Measurements from ENCODE around the gene SAMHD1. TPM values are rescaled to one million over a fixed set of nuclear protein-coding genes. Genes with fewer than 3 reads are reported as not detected.
A peak's percentile ranks its signal among the peaks of the same experiment; 100 is the strongest.
"Not testable (repeated sequence)": the region's sequence is repeated elsewhere in the genome, so short reads cannot be mapped to it uniquely, and the experiment has no call there.

SAMHD1 gene
- 21.0 and 22.0 TPM in 2 replicates for total RNA-seq

DNA sequence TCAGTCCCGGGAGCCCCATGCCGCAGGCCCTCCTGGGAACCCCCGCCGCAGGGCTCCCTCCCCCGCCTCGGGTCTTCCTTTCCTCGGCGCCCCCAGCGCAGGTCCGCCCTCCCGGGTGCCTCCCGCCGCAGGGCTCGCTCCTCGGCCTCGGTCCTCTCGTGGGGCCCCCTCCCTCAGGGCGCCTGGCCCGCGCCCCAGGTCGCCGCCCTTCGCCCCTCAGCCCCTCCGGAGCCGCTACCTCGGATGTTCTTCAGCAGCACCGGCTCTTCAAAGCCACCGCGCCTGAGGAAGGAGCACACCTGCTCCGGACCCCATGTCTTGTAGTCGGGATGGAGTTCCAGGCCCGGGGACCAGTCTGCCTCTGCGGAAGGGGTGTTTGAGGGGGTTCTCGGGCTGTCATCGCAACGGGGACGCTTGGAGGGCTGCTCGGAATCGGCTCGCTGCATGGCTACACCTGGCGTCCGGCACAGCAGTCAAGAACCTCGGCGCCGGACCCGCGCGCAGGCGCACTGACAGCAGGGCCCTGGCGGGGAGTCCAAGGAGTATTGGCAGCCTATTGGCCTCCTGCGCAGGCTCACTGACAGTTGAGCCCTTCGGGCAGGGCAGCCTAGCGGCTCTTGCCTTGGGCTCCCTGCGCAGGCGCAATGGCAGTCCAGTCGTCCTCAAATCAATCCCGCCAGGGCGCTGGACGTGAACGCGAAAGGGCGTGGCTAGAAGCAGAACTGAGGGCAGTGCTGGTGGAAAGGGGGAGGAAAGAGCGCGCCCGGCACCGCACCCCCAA, at the start of gene SAMHD1:
TSS of gene SAMHD1 (minus strand) at position 511 of the 781 bp plus-strand sequence. CDS start at position 446, 65 bp downstream.
- TF ChIP-seq, protein P1, sequence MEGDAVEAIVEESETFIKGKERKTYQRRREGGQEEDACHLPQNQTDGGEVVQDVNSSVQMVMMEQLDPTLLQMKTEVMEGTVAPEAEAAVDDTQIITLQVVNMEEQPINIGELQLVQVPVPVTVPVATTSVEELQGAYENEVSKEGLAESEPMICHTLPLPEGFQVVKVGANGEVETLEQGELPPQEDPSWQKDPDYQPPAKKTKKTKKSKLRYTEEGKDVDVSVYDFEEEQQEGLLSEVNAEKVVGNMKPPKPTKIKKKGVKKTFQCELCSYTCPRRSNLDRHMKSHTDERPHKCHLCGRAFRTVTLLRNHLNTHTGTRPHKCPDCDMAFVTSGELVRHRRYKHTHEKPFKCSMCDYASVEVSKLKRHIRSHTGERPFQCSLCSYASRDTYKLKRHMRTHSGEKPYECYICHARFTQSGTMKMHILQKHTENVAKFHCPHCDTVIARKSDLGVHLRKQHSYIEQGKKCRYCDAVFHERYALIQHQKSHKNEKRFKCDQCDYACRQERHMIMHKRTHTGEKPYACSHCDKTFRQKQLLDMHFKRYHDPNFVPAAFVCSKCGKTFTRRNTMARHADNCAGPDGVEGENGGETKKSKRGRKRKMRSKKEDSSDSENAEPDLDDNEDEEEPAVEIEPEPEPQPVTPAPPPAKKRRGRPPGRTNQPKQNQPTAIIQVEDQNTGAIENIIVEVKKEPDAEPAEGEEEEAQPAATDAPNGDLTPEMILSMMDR (conservative IDR thresholded peaks at IDR 0.05; ENCODE audit: low read depth, low read length) = no peak
- peak within 1 kb of the TSS; percentile 98 for H3K4me3 ChIP-seq (ENCODE audit: low read depth, low read length)
- peak; percentile 69 for DNase-seq (ENCODE audit: low read depth)

DNA sequence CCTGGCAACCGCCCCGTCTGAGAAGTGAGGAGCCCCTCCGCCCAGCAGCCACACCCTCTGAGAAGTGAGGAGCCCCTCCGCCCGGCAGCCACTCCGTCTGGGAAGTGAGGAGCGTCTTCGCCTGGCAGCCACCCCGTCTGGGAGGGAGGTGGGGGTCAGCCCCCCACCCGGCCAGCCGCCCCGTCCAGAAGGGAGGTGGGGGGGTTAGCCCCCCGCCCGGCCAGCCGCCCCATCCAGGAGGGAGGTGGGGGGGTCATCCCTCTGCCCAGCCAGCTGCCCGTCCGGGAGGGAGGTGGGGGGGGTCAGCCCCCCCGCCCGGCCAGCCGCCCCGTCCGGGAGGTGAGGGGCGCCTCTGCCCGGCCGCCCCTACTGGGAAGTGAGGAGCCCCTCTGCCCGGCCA, 48.7 kb upstream of the SAMHD1 start:
- not testable (repeated sequence) for DNase-seq (ENCODE audit: low read depth); H3K4me3 ChIP-seq (ENCODE audit: low read depth, low read length)

DNA sequence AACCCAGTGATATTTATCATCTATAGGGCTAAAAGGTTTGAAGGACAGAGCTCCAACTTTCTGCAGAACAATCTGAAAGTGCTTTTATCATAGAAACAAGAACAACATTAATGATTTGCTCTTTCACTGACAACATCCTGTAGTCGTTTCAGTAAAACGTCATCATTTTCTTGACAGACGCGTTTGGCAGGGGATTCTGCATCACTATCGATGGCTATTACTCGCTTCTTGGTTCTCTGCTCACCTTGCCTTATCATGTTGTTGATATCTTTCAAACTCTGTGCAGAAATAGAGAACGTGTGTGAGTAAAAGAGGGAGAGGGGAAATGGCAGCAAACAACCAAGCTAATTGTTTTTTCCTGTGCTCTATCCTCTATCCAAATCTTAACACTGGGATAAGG, 47.1 kb upstream of the SAMHD1 start:
- TF ChIP-seq, protein P1 (conservative IDR thresholded peaks at IDR 0.05; ENCODE audit: low read depth, low read length) = no peak
- no peak overlapping the region for H3K4me3 ChIP-seq (ENCODE audit: low read depth, low read length)
- no peak for DNase-seq (ENCODE audit: low read depth)

DNA sequence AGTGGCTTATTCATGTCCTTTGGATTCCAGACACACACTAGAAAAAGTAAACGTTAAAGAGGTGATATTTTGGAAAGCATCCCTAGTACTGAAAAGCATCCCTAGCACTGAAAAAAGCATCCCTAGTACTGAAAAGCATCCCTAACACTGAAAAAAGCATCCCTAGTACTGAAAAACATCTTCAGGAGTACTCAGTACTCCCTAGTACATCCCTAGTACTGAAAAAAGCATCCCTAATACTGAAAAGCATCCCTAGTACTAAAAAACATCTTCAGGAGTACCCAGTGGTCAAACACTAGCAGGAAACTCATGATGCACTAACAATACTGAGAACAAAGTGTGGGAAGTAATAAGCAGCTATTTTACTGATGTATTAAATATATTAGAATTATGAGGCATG, 45.6 kb upstream of the SAMHD1 start:
- DNase-seq (ENCODE audit: low read depth) = no peak
- TF ChIP-seq, protein P1 (conservative IDR thresholded peaks at IDR 0.05; ENCODE audit: low read depth, low read length) = no peak
- H3K4me3 ChIP-seq (ENCODE audit: low read depth, low read length) = no peak overlapping the region

DNA sequence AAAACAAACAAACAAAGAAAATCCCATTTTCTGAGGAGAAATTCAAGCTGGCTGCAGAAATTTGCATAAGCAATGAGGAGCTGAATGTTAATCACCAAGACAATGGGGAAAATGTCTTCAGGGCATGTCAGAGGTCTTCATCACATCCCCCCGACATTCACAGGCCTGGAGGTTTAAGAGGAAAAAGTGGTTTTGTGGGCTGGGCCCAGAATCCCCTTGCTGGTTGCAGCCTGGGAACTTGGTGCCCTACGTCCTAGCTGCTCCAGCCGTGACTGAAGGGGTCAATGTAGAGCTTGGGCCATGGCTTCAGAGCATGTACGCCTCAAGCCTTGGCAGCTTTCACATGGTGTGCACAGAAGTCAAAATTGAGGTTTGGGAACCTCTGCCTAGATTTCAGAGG, 42.7 kb upstream of the SAMHD1 start:
- not testable (repeated sequence) for H3K4me3 ChIP-seq (ENCODE audit: low read depth, low read length); DNase-seq (ENCODE audit: low read depth)

DNA sequence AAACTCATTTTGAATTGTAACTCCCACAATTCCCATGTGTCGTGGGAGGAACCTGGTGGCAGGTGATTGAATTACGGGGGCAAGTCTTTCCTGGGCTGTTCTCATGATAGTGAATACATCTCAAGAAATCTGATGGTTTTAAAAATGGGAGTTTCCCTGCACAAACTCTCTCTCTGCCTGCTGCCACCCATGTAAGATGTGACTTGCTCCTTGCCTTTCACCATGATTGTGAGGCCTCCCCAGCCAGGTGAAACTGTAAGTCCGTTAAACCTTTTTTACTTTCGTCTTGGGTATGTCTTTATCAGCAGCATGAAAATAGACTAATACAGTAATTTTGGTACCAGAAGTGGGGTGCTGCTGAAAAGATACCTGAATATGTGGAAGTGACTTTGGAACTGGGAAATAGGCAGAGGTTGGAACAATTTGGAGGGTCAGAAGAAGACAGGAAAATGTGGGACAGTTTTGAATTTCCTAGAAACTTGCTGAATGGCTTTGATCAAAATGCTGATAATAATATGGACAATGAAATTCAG, 41.4 kb upstream of the SAMHD1 start:
- TF ChIP-seq, protein P1 (conservative IDR thresholded peaks at IDR 0.05; ENCODE audit: low read depth, low read length) = no peak
- H3K4me3 ChIP-seq (ENCODE audit: low read depth, low read length) = no peak overlapping the region
- no peak for DNase-seq (ENCODE audit: low read depth)

DNA sequence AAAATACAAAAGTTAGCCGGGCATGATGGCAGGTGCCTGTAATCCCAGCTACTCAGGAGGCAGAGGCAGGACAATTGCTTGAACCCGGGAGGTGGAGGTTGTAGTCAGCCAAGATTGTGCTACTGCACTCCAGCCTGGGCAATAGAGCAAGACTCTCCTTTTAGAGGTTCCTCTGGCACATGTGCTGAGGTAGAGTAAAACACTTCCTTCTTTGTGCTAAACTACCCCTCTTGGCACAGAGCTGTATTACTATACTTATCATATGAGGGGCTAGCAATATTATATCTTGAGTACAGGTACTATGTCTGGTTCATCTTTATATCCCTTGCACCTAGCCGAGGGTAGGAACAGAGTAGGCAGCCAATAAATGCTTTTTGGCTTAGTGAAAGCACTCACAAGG, 40.2 kb upstream of the SAMHD1 start:
- H3K4me3 ChIP-seq (ENCODE audit: low read depth, low read length) = no peak overlapping the region
- DNase-seq (ENCODE audit: low read depth) = no peak
- TF ChIP-seq, protein P1 (conservative IDR thresholded peaks at IDR 0.05; ENCODE audit: low read depth, low read length) = no peak

DNA sequence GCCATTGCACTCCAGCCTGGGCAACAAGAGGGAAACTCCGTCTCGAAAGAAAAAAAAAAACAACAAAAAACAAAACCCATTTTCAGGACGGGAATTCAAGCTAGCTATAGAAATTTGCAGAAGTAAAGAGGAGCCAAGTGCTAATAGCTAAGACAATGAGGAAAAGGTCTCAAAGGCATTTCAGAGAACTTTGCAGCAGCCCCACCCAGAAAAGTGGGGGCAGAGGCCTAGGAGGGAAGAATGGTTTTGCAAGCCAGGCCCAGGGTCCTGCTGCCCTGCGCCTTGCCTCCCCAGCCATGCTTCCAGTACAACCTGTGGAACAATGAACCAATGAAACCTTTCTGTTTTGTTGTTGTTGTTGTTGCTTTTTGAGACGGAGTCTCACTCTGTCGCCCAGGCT, 38.3 kb upstream of the SAMHD1 start:
- TF ChIP-seq, protein P1 (conservative IDR thresholded peaks at IDR 0.05; ENCODE audit: low read depth, low read length) = no peak
- no peak overlapping the region for H3K4me3 ChIP-seq (ENCODE audit: low read depth, low read length)

More for the DNA sequence above, 38.3 kb upstream of the SAMHD1 start:
- DNase-seq (ENCODE audit: low read depth) = no peak

Data from epithelial cell of proximal tubule (primary cell).